PC-3 (cell line): Measurements from ENCODE around the gene PRICKLE2. TPM values are rescaled to one million over a fixed set of nuclear protein-coding genes. Genes with fewer than 3 reads are reported as not detected.

Experiments
- ATAC-seq: fragments of 200-7000 bp; cut with Tn5 transposase; 2 replicates; pipeline ENCODE4 v1.9.1; 2020; ENCODE audit warnings: mild to moderate bottlenecking, moderate library complexity
- BruUV-seq: library from RNA; stranded (reverse); fragments of 400-500 nt; replicated peaks from 2 replicates; lab custom pipeline; 2021; lab: Mats Ljungman, UMichigan
- CTCF ChIA-PET: fragments of 300-600 bp; sonication (Branson Sonifier 250); formaldehyde crosslinking; loops from one replicate; lab custom pipeline; 2022; ENCODE audit warnings: antibody characterized with exemption; lab: Charles Lee
- POLR2A ChIA-PET: fragments of 300-600 bp; sonication (Branson Sonifier 250); formaldehyde crosslinking; loops from one replicate; lab custom pipeline; 2022; ENCODE audit warnings: antibody characterized with exemption; ENCODE audit not compliant: unreplicated experiment; lab: Charles Lee
- DNase-seq: peaks from one replicate; pipeline ENCODE4 v3.0.0-alpha.2; 2015
- H2AFZ ChIP-seq: fragments of 300-600 bp; sonication (generic); 2 replicates; pipeline ENCODE4 v1.6.0; 2016; ENCODE audit warnings: antibody characterized with exemption, low read length
- H3F3A ChIP-seq: fragments of 300-600 bp; sonication (generic); one replicate; pipeline ENCODE4 v1.6.0; 2017; ENCODE audit warnings: antibody characterized with exemption, low read length, control low read depth, mild to moderate bottlenecking; ENCODE audit not compliant: unreplicated experiment
- H3K27ac ChIP-seq: fragments of 300-600 bp; sonication (generic); 2 replicates; pipeline ENCODE4 v1.5.1; 2016; ENCODE audit warnings: mild to moderate bottlenecking, low read length
- H3K27me3 ChIP-seq: fragments of 300-600 bp; sonication (generic); 2 replicates; pipeline ENCODE4 v1.6.1; 2016; ENCODE audit warnings: low read length, mixed read lengths
- H3K36me3 ChIP-seq: fragments of 300-600 bp; sonication (generic); 2 replicates; pipeline ENCODE4 v1.6.1; 2016; ENCODE audit warnings: low read depth, mixed run types, low read length, mixed read lengths
- H3K4me1 ChIP-seq: fragments of 300-600 bp; sonication (generic); 2 replicates; pipeline ENCODE4 v1.5.1; 2016; ENCODE audit warnings: low read length; ENCODE audit not compliant: insufficient read depth
- H3K4me2 ChIP-seq: fragments of 300-600 bp; sonication (generic); 2 replicates; pipeline ENCODE4 v1.6.0; 2016; ENCODE audit warnings: low read length
- H3K4me3 ChIP-seq: fragments of 300-600 bp; sonication (generic); 2 replicates; pipeline ENCODE4 v1.5.1; 2016; ENCODE audit warnings: mild to moderate bottlenecking, low read length, mixed read lengths
- H3K79me2 ChIP-seq: fragments of 300-600 bp; sonication (generic); 2 replicates; pipeline ENCODE4 v1.6.1; 2017; ENCODE audit warnings: low read length, mixed read lengths
- H3K9ac ChIP-seq: fragments of 300-600 bp; sonication (generic); 2 replicates; pipeline ENCODE4 v1.6.0; 2016; ENCODE audit warnings: mild to moderate bottlenecking, low read length
- H3K9me2 ChIP-seq: fragments of 300-600 bp; sonication (generic); replicated peaks from 2 replicates; pipeline ENCODE4 v1.6.1; 2016; ENCODE audit warnings: mixed run types, low read length, mixed read lengths
- H3K9me3 ChIP-seq: fragments of 300-600 bp; sonication (generic); 2 replicates; pipeline ENCODE4 v1.6.1; 2016; ENCODE audit warnings: low read length, mixed read lengths
- H4K20me1 ChIP-seq: fragments of 300-600 bp; sonication (generic); 2 replicates; pipeline ENCODE4 v1.6.1; 2016; ENCODE audit warnings: low read length, mixed read lengths
- EZH2 ChIP-seq: fragments of 300-600 bp; sonication (generic); IDR thresholded peaks from one replicate; pipeline ENCODE4 v1.6.1; 2017; ENCODE audit warnings: antibody characterized with exemption, mild to moderate bottlenecking, low read length; ENCODE audit not compliant: unreplicated experiment
- EZH2phosphoT487 ChIP-seq: fragments of 300-600 bp; sonication (generic); IDR thresholded peaks from 2 replicates; pipeline ENCODE4 v1.6.1; 2018; ENCODE audit warnings: mild to moderate bottlenecking, antibody characterized with exemption, low read length, borderline replicate concordance
- intact Hi-C: fragments of 100-400 bp; cut with micrococcal nuclease; formaldehyde crosslinking; loops from 2 replicates; pipeline ENCODE4 v1.9.0; 2023
- total RNA-seq: library from RNA; depleted of rRNA; stranded (reverse); fragments of >200 nt; gene quantifications from 2 replicates; pipeline ENCODE4 v1.2.3, GENCODE V29; 2014
- TF ChIP-seq, protein P1 (sequence below): fragments of 300-600 bp; sonication (generic); conservative IDR thresholded peaks from 2 replicates; pipeline ENCODE4 v1.5.1; 2017; ENCODE audit warnings: antibody characterized with exemption, low read depth, mild to moderate bottlenecking, low read length

The PRICKLE2 gene
- total RNA-seq, 1 experiment from 2014 or later, result 1.8 TPM

DNA sequence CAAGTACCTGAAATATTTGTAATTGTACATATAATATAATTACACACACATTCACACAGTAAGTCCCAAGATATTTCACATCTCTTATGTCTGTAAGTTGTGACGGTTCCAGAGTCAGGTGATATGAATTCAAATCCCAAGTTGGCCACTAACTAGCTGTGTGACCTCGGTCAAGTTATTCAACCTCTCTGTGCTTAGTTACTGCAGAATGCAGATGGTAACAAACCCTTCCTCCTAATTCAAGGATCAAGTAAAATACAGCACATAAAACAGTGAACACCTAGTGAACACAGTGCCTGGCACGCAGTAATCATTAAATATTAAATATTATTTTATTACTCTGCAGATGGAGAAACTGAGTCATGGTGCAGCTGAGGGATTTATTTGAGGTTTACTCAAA is 6.9 kb downstream of the PRICKLE2 start:
- ChIA-PET POLR2A (no interaction called here), CTCF (no interaction called here)
- intact Hi-C loops, result no loop called here
- H3K9ac ChIP-seq, result no peak overlapping the region
- TF ChIP-seq EZH2phosphoT487, result no peak
- TF ChIP-seq, protein P1, sequence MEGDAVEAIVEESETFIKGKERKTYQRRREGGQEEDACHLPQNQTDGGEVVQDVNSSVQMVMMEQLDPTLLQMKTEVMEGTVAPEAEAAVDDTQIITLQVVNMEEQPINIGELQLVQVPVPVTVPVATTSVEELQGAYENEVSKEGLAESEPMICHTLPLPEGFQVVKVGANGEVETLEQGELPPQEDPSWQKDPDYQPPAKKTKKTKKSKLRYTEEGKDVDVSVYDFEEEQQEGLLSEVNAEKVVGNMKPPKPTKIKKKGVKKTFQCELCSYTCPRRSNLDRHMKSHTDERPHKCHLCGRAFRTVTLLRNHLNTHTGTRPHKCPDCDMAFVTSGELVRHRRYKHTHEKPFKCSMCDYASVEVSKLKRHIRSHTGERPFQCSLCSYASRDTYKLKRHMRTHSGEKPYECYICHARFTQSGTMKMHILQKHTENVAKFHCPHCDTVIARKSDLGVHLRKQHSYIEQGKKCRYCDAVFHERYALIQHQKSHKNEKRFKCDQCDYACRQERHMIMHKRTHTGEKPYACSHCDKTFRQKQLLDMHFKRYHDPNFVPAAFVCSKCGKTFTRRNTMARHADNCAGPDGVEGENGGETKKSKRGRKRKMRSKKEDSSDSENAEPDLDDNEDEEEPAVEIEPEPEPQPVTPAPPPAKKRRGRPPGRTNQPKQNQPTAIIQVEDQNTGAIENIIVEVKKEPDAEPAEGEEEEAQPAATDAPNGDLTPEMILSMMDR, result no peak
- no peak for TF ChIP-seq EZH2
- no peak overlapping the region for H3K4me3 ChIP-seq
- H2AFZ ChIP-seq, result no peak overlapping the region
- H3K9me3 ChIP-seq, result no peaks in the 10 kb centered on the region
- H4K20me1 ChIP-seq, result no peaks in the 10 kb centered on the region
- no peaks in the 10 kb centered on the region for H3K4me1 ChIP-seq
- ATAC-seq (no peak), DNase-seq (no peak)
- no peaks in the 10 kb centered on the region for H3K9me2 ChIP-seq
- no peaks in the 10 kb centered on the region for H3K79me2 ChIP-seq
- H3K27me3 ChIP-seq, result no peaks in the 10 kb centered on the region
- no peaks in the 10 kb centered on the region for H3K36me3 ChIP-seq
- BruUV-seq, result no TSS peak
- no peaks in the 10 kb centered on the region for H3F3A ChIP-seq
- no peak overlapping the region for H3K27ac ChIP-seq
- no peak overlapping the region for H3K4me2 ChIP-seq

DNA sequence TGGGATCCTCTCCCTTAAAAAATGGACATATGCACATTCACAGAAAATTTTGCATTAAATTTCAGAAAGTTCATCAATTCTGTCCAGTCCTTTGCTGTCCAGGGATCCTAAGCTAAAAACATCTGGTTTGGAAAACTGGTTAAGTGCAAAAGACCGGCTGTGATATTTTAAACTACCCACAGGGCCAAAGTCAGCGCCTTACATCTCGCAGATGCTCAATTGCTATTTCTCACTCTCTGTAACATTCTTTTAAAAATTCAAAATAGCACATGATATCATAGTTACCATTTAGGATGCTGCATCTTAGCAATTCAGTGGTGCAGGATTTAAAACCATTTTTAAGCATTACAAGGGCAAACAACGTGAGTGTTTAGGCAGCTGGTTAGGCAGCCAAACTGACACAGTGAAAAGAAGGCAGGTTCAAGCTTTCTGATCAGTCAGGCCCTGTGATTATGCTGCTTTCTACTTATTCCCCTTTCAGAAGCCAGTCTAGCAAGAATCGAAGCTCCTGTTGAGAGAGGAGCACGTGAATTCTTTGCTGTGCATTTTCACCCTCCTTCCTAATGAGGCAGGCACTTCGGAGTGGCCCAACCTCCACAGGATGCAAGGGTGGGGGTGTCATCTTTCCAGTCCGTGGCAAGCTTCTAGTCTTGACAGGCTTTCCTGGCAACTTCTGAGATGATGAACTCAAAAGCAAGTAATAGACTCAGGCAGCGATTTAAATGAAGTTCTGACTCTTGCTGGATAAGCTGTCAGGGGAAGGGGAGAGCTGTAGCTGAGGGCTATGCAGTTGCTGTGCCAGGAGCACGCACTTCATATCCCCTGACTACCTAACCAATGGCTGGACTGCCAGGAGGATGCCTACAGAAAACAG is 8.8 kb downstream of the PRICKLE2 start:
- intact Hi-C loops, result no loop called here
- H3K4me2 ChIP-seq, result no peak overlapping the region
- no peaks in the 10 kb centered on the region for H3K79me2 ChIP-seq
- H3K36me3 ChIP-seq, result no peaks in the 10 kb centered on the region
- no peaks in the 10 kb centered on the region for H3K9me3 ChIP-seq
- no peak overlapping the region for H3K4me3 ChIP-seq
- no peak overlapping the region for H2AFZ ChIP-seq
- CTCF ChIA-PET, result no interaction called here
- H3K4me1 ChIP-seq, result no peaks in the 10 kb centered on the region
- POLR2A ChIA-PET, result no interaction called here
- ATAC-seq (no peak), DNase-seq (no peak)
- no peaks in the 10 kb centered on the region for H3F3A ChIP-seq
- H3K9me2 ChIP-seq, result no peaks in the 10 kb centered on the region
- H3K9ac ChIP-seq, result no peak overlapping the region
- H3K27ac ChIP-seq, result no peak overlapping the region
- TF ChIP-seq EZH2 (no peak), EZH2phosphoT487 (no peak)
- TF ChIP-seq, protein P1, result no peak
- H4K20me1 ChIP-seq, result no peaks in the 10 kb centered on the region
- no TSS peak for BruUV-seq
- no peaks in the 10 kb centered on the region for H3K27me3 ChIP-seq

DNA sequence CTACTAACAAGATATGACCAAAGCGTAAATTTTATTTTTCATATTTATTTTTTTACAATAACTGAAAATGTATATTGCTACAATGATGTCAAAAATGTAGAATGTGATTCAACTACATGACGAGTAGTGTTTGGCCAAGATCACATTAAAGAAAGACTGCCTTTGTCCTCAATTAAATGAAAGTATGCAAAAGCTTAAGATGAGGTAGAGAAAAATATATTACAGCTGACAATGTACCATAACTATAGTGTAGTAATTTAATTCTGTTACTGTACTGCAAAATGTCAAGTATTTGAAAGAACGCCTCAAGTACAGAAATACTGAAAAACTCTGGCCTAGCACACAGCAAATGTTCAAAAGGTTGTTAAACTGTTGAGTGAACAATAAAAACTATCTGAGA is 9.7 kb downstream of the PRICKLE2 start:
- Histone ChIP-seq H3K4me3 (no peak overlapping the region), H3K9me3 (no peaks in the 10 kb centered on the region), H3K27ac (no peak overlapping the region), H3K9ac (no peak overlapping the region), H3K36me3 (no peaks in the 10 kb centered on the region), H4K20me1 (no peaks in the 10 kb centered on the region), H3F3A (no peaks in the 10 kb centered on the region), H3K9me2 (no peaks in the 10 kb centered on the region), H3K79me2 (no peaks in the 10 kb centered on the region), H3K4me1 (no peaks in the 10 kb centered on the region), H3K4me2 (no peak overlapping the region), H2AFZ (no peak overlapping the region), H3K27me3 (no peaks in the 10 kb centered on the region)
- CTCF ChIA-PET, result no interaction called here
- no peak for DNase-seq
- TF ChIP-seq, protein P1, result no peak
- TF ChIP-seq EZH2phosphoT487, result no peak
- TF ChIP-seq EZH2, result no peak
- no peak for ATAC-seq
- POLR2A ChIA-PET, result no interaction called here
- intact Hi-C loops, result no loop called here
- no TSS peak for BruUV-seq
